ENCODE results near the gene MED27.

Gene MED27

DNA sequence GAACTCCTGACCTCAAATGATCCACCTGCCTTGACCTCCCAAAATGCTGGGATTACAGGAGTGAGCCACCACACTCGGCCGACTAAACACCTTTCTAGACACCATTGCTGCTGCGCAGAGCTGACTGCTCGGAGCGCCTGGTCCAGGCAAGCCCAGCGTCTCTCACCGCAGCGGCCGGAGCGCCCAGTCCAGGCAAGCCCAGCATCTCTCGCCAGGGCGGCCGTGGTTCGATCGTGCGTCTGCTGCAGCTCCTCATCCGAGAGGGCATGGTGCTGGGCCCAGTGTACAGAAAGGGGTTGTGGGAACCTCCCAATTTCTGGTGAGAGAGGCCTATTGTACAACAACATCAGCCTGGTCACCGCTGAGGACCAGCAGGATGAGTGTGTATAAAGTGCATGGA is 230.3 kb downstream of the MED27 start:
- TF ChIP-seq POLR2A (IDR thresholded peaks at IDR 0.05; ENCODE audit: extremely low read depth, insufficient read length) = no peak
- TF ChIP-seq, protein P1, sequence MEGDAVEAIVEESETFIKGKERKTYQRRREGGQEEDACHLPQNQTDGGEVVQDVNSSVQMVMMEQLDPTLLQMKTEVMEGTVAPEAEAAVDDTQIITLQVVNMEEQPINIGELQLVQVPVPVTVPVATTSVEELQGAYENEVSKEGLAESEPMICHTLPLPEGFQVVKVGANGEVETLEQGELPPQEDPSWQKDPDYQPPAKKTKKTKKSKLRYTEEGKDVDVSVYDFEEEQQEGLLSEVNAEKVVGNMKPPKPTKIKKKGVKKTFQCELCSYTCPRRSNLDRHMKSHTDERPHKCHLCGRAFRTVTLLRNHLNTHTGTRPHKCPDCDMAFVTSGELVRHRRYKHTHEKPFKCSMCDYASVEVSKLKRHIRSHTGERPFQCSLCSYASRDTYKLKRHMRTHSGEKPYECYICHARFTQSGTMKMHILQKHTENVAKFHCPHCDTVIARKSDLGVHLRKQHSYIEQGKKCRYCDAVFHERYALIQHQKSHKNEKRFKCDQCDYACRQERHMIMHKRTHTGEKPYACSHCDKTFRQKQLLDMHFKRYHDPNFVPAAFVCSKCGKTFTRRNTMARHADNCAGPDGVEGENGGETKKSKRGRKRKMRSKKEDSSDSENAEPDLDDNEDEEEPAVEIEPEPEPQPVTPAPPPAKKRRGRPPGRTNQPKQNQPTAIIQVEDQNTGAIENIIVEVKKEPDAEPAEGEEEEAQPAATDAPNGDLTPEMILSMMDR (IDR thresholded peaks at IDR 0.05; ENCODE audit: low read depth, low read length) = no peak
- no peak for TF ChIP-seq MYC (IDR thresholded peaks at IDR 0.05; ENCODE audit: low read depth, low read length)
- H3K4me3 ChIP-seq (ENCODE audit: low read depth, low read length) = no peak overlapping the region
- no peak for DNase-seq (ENCODE audit: low read depth)

DNA sequence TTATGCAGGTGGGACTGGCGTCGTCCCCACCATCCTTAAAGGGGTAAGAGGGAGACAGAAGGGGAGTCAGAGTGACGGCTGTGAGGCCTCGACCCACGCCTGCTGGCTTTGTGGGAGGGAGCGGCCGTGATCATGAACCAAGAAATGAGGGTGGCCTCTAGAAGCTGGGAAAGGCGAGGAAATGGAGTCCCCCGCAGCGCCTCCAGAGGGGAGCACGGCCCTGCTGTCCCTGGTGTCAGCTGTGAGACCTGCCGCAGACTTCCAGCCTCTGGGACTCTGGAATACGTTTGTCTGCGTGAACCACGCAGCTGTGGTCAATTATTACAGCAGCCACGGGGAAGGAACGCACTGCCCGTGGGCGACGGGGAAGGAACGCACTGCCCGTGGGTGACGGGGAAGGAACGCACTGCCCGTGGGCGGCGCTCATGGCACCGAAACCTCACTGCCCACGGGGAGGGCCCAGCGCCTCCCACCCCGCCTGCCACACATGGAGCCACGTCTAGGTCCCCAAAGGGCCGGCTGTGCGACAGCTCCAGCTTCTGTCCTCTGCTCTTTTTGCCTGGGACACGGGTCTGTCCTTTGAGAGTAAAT is 231.0 kb downstream of the MED27 start:
- TF ChIP-seq POLR2A (IDR thresholded peaks at IDR 0.05; ENCODE audit: extremely low read depth, insufficient read length) (no peak), MYC (IDR thresholded peaks at IDR 0.05; ENCODE audit: low read depth, low read length) (no peak)
- TF ChIP-seq, protein P2, sequence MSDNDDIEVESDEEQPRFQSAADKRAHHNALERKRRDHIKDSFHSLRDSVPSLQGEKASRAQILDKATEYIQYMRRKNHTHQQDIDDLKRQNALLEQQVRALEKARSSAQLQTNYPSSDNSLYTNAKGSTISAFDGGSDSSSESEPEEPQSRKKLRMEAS (IDR thresholded peaks at IDR 0.05; ENCODE audit: low read depth, low read length) = no peak
- TF ChIP-seq, protein P1 (IDR thresholded peaks at IDR 0.05; ENCODE audit: low read depth, low read length) = no peak
- no peak for DNase-seq (ENCODE audit: low read depth)
- no peak overlapping the region for H3K4me3 ChIP-seq (ENCODE audit: low read depth, low read length)

DNA sequence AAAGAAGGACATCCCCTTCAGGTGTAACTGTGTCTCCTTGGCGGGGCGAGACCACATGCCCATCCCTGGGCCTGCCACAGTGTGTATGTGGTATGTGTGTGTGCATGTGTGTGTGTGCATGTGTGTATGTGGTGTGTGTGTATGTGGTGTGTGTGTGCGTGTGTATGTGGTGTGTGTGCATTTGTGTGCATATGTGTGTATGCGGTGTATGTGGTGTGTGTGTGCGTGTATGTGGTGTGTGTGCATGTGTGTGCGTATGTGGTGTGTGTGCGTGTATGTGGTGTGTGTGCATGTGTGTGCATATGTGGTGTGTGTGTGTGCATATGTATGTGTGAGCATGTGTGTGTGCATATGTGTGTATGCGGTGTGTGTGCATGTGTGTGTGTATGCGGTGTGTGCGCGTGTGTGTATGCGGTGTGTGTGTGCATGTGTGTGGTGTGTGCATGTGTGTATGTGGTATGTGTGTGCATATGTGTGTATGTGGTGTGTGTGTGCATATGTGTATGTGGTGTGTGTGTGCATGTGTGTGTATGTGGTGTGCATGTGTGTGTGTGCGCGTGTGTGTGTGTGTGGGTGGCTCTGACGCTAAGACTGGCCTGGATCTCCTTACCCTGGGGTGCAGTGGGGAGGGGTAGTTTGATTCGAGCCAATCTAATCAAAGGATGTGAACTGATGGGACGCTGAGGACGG is 231.9 kb downstream of the MED27 start:
- no peak overlapping the region for H3K4me3 ChIP-seq (ENCODE audit: low read depth, low read length)
- DNase-seq (ENCODE audit: low read depth) = no peak
- TF ChIP-seq, protein P2 (IDR thresholded peaks at IDR 0.05; ENCODE audit: low read depth, low read length) = no peak
- TF ChIP-seq POLR2A (IDR thresholded peaks at IDR 0.05; ENCODE audit: extremely low read depth, insufficient read length) (no peak), MYC (IDR thresholded peaks at IDR 0.05; ENCODE audit: low read depth, low read length) (no peak)
- TF ChIP-seq, protein P1 (IDR thresholded peaks at IDR 0.05; ENCODE audit: low read depth, low read length) = no peak

DNA sequence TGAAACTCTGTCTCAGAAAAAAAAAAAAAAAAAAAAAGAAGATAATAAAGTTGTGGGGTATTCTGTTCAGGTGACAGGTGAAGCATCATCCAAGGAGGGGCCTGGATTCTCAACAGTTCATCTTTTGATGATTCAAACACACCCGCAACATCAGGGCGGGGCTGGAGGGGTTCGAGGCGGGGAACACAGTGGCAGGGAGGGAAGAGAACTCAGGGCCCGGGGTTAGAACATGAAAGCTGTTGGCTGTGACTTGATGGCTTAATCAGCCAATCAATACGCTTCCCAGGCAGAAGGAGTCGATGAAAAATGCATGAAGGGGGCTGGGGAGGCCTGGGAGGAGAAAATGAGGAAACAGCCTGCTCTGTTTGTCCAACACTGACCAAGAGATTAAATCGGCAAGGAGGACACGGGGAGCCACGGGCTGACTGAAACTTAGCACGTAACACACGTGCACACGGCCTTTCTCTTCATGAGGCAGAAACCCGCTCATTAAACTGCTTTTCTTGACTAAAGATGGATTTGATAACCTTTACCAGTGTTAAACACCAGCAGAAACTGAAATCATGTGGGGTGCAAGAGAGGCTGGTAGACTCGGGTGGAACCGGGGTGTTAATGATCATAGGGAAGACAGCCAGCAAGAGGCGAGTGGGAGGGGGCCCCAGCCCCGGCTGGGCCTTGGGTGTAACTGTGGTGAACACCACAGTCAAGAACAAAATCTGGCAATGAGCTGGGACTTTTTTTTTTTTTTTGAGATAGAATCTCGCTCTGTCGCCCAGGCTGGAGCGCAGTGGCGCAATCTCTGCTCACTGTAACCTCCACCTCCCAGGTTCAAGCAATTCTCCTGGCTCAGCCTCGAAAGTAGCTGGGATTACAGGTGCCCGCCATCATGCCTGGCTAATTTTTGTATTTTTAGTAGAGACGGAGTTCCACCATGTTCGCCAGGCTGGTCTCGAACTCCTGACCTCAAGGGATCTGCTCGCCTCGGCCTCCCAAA is 234.1 kb downstream of the MED27 start:
- DNase-seq (ENCODE audit: low read depth) = no peak
- no peak for TF ChIP-seq POLR2A (IDR thresholded peaks at IDR 0.05; ENCODE audit: extremely low read depth, insufficient read length)
- no peak for TF ChIP-seq MYC (IDR thresholded peaks at IDR 0.05; ENCODE audit: low read depth, low read length)
- TF ChIP-seq, protein P2 (IDR thresholded peaks at IDR 0.05; ENCODE audit: low read depth, low read length) = no peak
- TF ChIP-seq, protein P1 (IDR thresholded peaks at IDR 0.05; ENCODE audit: low read depth, low read length) = no peak
- no peak overlapping the region for H3K4me3 ChIP-seq (ENCODE audit: low read depth, low read length)

DNA sequence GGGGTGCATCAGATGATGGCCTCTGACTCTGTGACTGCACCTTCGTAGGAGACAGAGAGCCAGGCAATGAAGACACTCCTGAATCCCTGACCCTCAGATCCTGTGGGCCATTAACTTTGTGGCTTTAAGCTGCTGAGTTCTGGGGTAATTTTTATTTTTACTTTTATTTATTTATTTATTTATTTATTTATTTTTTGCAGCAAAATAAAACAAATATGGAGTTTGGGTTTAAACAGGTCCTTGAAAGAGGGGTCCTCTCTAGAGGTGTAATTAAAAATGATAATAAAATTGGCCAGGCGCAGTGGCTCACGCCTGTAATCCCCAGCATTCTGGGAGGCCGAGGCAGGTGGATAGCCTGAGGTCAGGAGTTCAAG is 234.9 kb downstream of the MED27 start:
- DNase-seq (ENCODE audit: low read depth) = no peak
- TF ChIP-seq, protein P1 (IDR thresholded peaks at IDR 0.05; ENCODE audit: low read depth, low read length) = no peak
- no peak for TF ChIP-seq MYC (IDR thresholded peaks at IDR 0.05; ENCODE audit: low read depth, low read length)
- TF ChIP-seq, protein P2 (IDR thresholded peaks at IDR 0.05; ENCODE audit: low read depth, low read length) = no peak
- TF ChIP-seq POLR2A (IDR thresholded peaks at IDR 0.05; ENCODE audit: extremely low read depth, insufficient read length) = no peak

More for the DNA sequence above, 234.9 kb downstream of the MED27 start:
- H3K4me3 ChIP-seq (ENCODE audit: low read depth, low read length) = no peak overlapping the region
